Left colon (tissue), 2 donors: ENCODE measurements around the gene MFSD1. TPM values are rescaled to one million over a fixed set of nuclear protein-coding genes. Genes with fewer than 3 reads are reported as not detected.

Experiments
- ATAC-seq: fragments of 200-7000 bp; cut with Tn5 transposase; one replicate; pipeline ENCODE4 v1.9.1; 2020; ENCODE audit warnings: mild to moderate bottlenecking, moderate library complexity
- DNase-seq, 2 donors: peaks; one replicate each; pipeline ENCODE4 v3.0.0-alpha.2; 2020
- intact Hi-C, 2 donors: fragments of 100-400 bp; cut with DNase I in 1 of 2; cut with micrococcal nuclease in 1 of 2; formaldehyde crosslinking; loops; one replicate each; pipeline versions ENCODE4 v1.11.2 to v1.14.0; 2022; cut with DNase I, micrococcal nuclease
- total RNA-seq, 2 donors: library from RNA; stranded (reverse); fragmentation: NEBNext Ultra II Directional; extraction: Animal tissue kit (Norgen Biotek cat#: 25700); gene quantifications; one replicate each; pipeline ENCODE4 v1.2.1, GENCODE V29; 2021
- donor health status: DM: no; HTN: no; CAD: no.
- donor health status: DM: yes; HTN: yes; CAD: no.

MFSD1 gene
- total RNA-seq, 2 donors from 2014 or later, result 60.8 to 62.0 TPM

DNA sequence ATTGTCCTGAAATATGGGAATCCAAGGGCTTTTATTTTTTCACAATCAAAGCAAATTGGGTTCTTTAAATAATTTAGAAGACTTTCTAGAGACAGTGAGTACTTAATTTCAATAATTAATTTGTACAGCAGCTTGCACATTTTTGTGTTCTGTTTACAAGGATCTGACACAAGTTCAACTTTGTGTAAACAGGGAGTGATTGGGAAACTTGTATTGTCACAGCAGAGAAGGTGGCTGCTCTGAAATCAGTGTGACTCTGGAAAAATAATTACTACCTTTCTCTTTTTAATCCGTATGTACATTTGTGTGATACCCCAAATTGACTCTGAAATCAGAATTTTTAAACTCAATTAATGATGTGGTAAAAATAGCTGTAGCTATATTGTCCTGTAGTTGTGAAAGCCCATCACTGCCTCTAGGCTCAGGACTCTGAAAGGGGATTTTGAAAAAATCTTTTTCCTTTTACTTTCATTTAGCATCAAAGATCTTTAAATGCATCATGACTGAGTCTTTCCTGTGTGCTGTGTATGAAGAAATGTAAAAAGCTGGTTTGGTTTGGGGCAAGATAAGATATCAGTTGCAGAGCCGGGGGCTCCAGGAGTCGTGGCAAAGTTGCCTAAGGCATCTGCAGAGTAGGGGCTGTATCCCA, 45.1 kb downstream of the MFSD1 start:
- no peak for ATAC-seq
- DNase-seq, result no peak
- intact Hi-C loops, result loop anchor here in 1 of 2 donors (10.0 kb wide), 1 partner anchor 418 kb away; no protein-coding TSS in a partner anchor

GRCh38 chr3:158847452-158847821, 45.6 kb downstream of the MFSD1 start:
- ATAC-seq (no peak), DNase-seq (no peak)
- intact Hi-C loops, result loop anchor here in 1 of 2 donors (10.0 kb wide), 1 partner anchor 417 kb away; no protein-coding TSS in a partner anchor

DNA sequence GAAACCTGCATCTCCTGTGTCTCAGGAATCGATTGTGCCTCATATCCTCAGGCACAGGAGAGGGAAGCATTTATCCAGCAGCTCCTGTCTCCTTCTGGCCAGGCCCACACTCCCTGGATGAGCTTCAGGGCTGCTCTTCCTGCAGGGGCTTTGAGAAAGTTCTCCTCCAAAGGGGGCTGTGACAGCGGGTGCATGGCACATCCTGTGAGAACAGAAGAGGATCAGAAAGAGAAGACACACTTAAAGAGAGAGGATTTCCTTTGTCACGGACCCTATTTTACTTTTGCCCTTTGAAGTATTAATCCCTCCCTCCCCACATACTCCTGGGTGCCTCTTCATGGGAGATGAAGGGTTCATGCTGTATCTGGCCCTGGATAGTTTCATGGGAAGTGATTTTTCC, 46.0 kb downstream of the MFSD1 start:
- no peak for DNase-seq
- intact Hi-C loops, result loop anchor here in 1 of 2 donors (10.0 kb wide), 1 partner anchor 417 kb away; no protein-coding TSS in a partner anchor
- ATAC-seq, result no peak

DNA sequence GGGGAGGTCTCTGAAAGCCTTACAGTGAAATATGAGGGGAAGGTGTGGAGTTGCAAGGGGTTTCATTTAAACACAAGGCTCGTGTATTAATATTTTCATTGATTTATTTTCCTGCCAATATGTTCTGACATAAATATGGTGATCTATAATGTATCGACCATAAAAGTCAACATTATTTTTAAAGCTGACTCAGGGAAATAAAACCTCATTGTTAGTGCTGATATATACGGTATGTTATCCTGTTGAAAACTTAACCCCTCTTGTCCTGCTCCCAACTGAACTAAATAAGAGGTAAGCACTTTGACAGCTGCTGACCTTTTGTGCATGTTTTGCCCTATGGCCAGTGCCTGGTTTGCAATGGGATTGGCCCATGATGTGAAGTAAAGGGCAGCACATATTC, 47.9 kb downstream of the MFSD1 start:
- ATAC-seq (no peak), DNase-seq (no peak)
- intact Hi-C loops, result loop anchor here in 1 of 2 donors (10.0 kb wide), 1 partner anchor 415 kb away; no protein-coding TSS in a partner anchor

- DNase-seq, result no peak
- no peak for ATAC-seq
- intact Hi-C loops, result no loop called here
These were observed 57.5 kb downstream of the MFSD1 start for GRCh38 chr3:158859362-158859761.

DNA sequence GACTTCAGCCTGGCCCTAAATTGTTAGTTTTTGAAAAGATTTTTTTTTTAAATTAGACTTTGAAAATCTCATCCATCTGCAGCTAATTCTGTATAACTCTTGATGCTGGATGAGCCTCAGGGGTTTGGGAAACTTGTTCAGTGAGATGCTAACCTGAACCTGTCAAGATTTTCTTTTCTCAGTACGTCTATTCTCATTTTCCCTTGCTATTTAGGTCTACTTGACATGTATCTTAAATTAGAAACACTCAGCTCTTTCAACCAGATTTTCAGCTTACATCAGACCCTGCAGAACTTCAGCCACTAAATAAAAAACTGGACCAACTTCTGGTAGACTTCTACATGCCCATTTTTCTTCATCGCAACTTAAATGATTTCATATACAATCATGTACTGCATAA, 61.4 kb downstream of the MFSD1 start:
- ATAC-seq (no peak), DNase-seq (no peak)
- intact Hi-C loops, result no loop called here

DNA sequence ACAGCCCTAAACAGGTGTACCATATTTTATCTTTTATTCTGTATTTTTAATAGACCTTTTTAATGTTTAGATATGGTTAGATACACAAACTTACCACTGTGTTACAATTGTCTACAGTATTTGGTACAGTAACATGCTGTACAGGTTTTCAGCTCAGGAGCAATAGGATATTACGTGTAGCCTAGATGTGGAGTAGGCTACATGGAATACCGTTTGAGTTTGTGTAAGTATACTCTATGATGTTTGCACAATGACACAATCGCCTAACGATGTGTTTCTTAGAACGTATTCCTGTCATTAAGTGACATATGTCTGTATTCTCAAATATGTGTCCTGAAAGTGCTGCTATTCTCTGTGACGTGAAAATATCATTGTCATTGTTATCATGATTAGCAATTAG, 62.6 kb downstream of the MFSD1 start:
- DNase-seq, result no peak
- no peak for ATAC-seq
- intact Hi-C loops, result no loop called here

- intact Hi-C loops, result no loop called here
These were observed 73.8 kb downstream of the MFSD1 start for GRCh38 chr3:158875700-158876099.

More at GRCh38 chr3:158875700-158876099, 73.8 kb downstream of the MFSD1 start:
- DNase-seq (no peak), ATAC-seq (no peak)

Other genes with a start within 250 kb of the MFSD1 start
- gene MLF1, start 230.9 kb upstream of the MFSD1 start, total RNA-seq, result 1 to 10 TPM; 3.9 to 6.0 TPM
- 10 to 100 TPM; 42.4 to 58.6 TPM for gene GFM1, start 157.5 kb upstream of the MFSD1 start, total RNA-seq
- gene LXN, start 129.4 kb upstream of the MFSD1 start, total RNA-seq, result 10 to 100 TPM; 49.4 to 63.8 TPM
- gene RARRES1, start 69.6 kb upstream of the MFSD1 start, total RNA-seq, result 10 to 100 TPM; 63.5 to 81.0 TPM